ENCODE results near the gene KCNJ13.

The KCNJ13 gene

DNA sequence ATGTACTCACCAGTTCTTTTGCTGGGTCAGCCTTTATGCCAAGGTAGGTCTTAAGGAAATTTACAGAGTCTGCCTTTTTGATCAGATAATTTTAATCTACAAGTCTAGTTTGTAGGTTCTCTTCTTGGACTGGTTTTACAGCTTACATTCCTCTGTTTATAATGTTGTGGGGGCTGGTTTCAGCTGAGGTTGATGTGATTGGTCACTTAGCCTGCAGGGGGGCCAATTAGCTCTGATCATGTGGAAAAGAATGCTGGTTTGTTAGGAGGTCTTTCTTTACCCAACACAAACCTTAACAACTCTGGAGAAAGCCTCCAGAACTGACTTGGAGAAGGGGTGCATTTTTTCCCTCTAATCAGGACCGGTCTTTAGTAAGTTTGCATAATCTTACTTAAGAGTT lies at the start of gene KCNJ13:
KCNJ13 (minus strand) TSS at position 131 of the 400 bp plus-strand sequence. CDS start 5,203 bp downstream, outside the sequence.
- H3K4me3 ChIP-seq (ENCODE audit: low read depth, low read length) = no peak within 1 kb of the TSS
- TF ChIP-seq, protein P1, sequence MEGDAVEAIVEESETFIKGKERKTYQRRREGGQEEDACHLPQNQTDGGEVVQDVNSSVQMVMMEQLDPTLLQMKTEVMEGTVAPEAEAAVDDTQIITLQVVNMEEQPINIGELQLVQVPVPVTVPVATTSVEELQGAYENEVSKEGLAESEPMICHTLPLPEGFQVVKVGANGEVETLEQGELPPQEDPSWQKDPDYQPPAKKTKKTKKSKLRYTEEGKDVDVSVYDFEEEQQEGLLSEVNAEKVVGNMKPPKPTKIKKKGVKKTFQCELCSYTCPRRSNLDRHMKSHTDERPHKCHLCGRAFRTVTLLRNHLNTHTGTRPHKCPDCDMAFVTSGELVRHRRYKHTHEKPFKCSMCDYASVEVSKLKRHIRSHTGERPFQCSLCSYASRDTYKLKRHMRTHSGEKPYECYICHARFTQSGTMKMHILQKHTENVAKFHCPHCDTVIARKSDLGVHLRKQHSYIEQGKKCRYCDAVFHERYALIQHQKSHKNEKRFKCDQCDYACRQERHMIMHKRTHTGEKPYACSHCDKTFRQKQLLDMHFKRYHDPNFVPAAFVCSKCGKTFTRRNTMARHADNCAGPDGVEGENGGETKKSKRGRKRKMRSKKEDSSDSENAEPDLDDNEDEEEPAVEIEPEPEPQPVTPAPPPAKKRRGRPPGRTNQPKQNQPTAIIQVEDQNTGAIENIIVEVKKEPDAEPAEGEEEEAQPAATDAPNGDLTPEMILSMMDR (IDR thresholded peaks at IDR 0.05; ENCODE audit: borderline replicate concordance, insufficient read depth, low read depth, low read length) = no peak

- TF ChIP-seq, protein P1 (IDR thresholded peaks at IDR 0.05; ENCODE audit: borderline replicate concordance, insufficient read depth, low read depth, low read length) = no peak
- no peak overlapping the region for H3K4me3 ChIP-seq (ENCODE audit: low read depth, low read length)
Observed at GRCh38 chr2:232817756-232818155, 41.4 kb upstream of the KCNJ13 start.

GRCh38 chr2:232816657-232817056 lies 40.3 kb upstream of the KCNJ13 start:
- H3K4me3 ChIP-seq (ENCODE audit: low read depth, low read length) = no peak overlapping the region
- TF ChIP-seq, protein P1 (IDR thresholded peaks at IDR 0.05; ENCODE audit: borderline replicate concordance, insufficient read depth, low read depth, low read length) = no peak

DNA sequence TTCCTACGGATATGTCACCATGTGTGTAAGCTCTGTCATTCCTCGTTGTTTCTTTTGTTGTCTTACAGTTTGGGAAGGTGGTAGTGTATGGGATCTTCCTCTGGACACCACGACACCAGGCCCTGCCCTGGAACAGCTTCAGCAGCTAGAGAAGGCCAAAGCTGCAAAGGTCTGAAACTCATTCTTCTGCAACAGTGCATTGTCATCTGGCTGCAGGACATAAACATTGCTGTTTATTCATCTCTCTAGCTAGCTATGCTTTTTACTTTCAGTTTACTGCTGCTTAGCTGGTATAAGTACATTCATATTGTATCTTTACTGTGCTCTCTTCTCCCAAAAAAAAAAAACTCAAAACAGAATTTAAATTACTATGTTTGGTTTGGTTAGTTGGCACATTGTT lies 39.2 kb upstream of the KCNJ13 start:
- H3K4me3 ChIP-seq (ENCODE audit: low read depth, low read length) = no peak overlapping the region
- TF ChIP-seq, protein P1 (IDR thresholded peaks at IDR 0.05; ENCODE audit: borderline replicate concordance, insufficient read depth, low read depth, low read length) = no peak

DNA sequence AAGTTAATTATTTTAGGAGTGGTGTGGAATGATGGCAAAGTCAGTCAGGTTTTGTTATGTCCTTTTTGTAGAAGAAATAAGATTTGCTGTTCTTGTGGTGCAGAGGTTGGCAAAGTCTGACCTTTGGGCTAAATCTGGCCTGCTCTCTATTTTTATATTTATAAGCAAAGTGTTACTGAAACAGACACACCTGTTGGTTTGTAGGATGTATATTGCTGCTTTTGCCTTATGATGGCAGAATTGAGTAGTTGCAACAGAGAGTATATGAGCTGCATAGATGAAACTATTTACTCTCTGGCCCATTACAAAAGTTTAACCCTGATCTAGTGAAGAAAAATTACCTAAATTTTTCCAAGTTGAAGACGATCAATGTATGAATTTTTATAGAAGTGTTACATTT lies 34.1 kb upstream of the KCNJ13 start:
- H3K4me3 ChIP-seq (ENCODE audit: low read depth, low read length) = no peak overlapping the region
- TF ChIP-seq, protein P1 (IDR thresholded peaks at IDR 0.05; ENCODE audit: borderline replicate concordance, insufficient read depth, low read depth, low read length) = no peak

GRCh38 chr2:232809349-232810124 lies 33.2 kb upstream of the KCNJ13 start:
- no peak overlapping the region for H3K4me3 ChIP-seq (ENCODE audit: low read depth, low read length)
- TF ChIP-seq, protein P1 (IDR thresholded peaks at IDR 0.05; ENCODE audit: borderline replicate concordance, insufficient read depth, low read depth, low read length) = no peak

DNA sequence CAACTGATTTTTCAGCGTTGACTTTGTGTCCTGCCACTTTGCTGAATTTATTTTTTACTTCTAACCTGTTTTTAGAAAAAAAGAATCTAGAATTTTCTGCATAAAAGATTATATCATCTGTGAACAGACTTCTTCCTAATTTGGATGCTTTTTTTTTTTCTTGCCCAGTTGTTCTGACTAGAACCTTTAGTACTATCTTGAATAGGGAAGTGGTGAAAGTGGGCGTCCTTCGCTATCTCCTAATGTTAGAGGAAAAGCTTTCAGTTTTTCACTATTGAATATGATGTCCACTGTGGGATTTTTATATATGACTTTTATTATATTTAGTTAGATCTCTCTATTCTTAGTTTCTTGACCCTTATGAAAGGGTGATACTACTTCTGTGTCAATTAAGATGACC lies 25.7 kb upstream of the KCNJ13 start:
- no peak overlapping the region for H3K4me3 ChIP-seq (ENCODE audit: low read depth, low read length)
- TF ChIP-seq, protein P1 (IDR thresholded peaks at IDR 0.05; ENCODE audit: borderline replicate concordance, insufficient read depth, low read depth, low read length) = no peak

All from GM12875 (cell line).